HFFc6 (cell line): Measurements from ENCODE around the gene VSTM5. TPM values are rescaled to one million over a fixed set of nuclear protein-coding genes. Genes with fewer than 3 reads are reported as not detected.

Experiments
- DNase-seq: peaks from one replicate; pipeline ENCODE4 v3.0.0-alpha.2; 2018
- H3K27ac Mint-ChIP-seq: 2 replicates; pipeline ENCODE4 v1.8.0; 2020; ENCODE audit warnings: mild to moderate bottlenecking, mixed read lengths
- H3K27me3 Mint-ChIP-seq: 2 replicates; pipeline ENCODE4 v1.8.0; 2021; ENCODE audit warnings: mild to moderate bottlenecking, moderate library complexity, mixed read lengths; ENCODE audit not compliant: insufficient read depth
- H3K36me3 Mint-ChIP-seq: 2 replicates; pipeline ENCODE4 v1.8.0; 2021; ENCODE audit warnings: low read depth, mixed read lengths
- H3K4me1 Mint-ChIP-seq: 2 replicates; pipeline ENCODE4 v1.8.0; 2020; ENCODE audit warnings: low read depth, mixed read lengths
- H3K4me3 Mint-ChIP-seq: 2 replicates; pipeline ENCODE4 v1.8.0; 2020; ENCODE audit warnings: mild to moderate bottlenecking, moderate library complexity, mixed read lengths
- H3K9me3 Mint-ChIP-seq: 2 replicates; pipeline ENCODE4 v1.8.0; 2020; ENCODE audit warnings: mild to moderate bottlenecking, mixed read lengths
- CTCF ChIP-seq: fragments of 200-600 bp; sonication (generic); IDR thresholded peaks from 2 replicates; pipeline ENCODE4 v1.5.0; 2021; ENCODE audit warnings: antibody characterized with exemption, mild to moderate bottlenecking
- total RNA-seq, 6 experiments: library from RNA; stranded (reverse); fragmentation: NEBNext Ultra II Directional; extraction: Animal tissue kit (Norgen Biotek cat#: 25700); gene quantifications; 2 replicates in 1 of 6; 3 replicates in 5 of 6; pipeline ENCODE4 v1.2.3, GENCODE V29; 2021

VSTM5 gene
- total RNA-seq, 6 experiments from 2014 or later = 0.09 to 0.28 (median 0.20) TPM; not detected in 1

- Mint-ChIP-seq H3K36me3 (no peaks in the 10 kb centered on the region), H3K4me1 (peaks cover 5% of the 10 kb centered on the region; the same call in 1 of the 2 replicates), H3K27ac (no peak overlapping the region), H3K27me3 (peaks cover 3% of the 10 kb centered on the region), H3K4me3 (no peak overlapping the region), H3K9me3 (no peaks in the 10 kb centered on the region)
- TF ChIP-seq CTCF = no peak
- no peak for DNase-seq
Observed at GRCh38 chr11:93858121-93858775, 7.8 kb upstream of the VSTM5 start.

- DNase-seq = no peak
- H3K36me3 Mint-ChIP-seq = no peaks in the 10 kb centered on the region
- no peaks in the 10 kb centered on the region for H3K9me3 Mint-ChIP-seq
- peaks cover 5% of the 10 kb centered on the region; the same call in 1 of the 2 replicates for H3K4me1 Mint-ChIP-seq
- TF ChIP-seq CTCF = no peak
- peaks cover 7% of the 10 kb centered on the region for H3K27me3 Mint-ChIP-seq
- no peak overlapping the region for H3K4me3 Mint-ChIP-seq
- no peak overlapping the region for H3K27ac Mint-ChIP-seq
Observed at GRCh38 chr11:93857413-93858120, 7.1 kb upstream of the VSTM5 start.

- H3K9me3 Mint-ChIP-seq = no peaks in the 10 kb centered on the region
- peaks cover 14% of the 10 kb centered on the region for H3K4me1 Mint-ChIP-seq
- peaks cover 7% of the 10 kb centered on the region for H3K27me3 Mint-ChIP-seq
- no peak for TF ChIP-seq CTCF
- H3K27ac Mint-ChIP-seq = no peak overlapping the region
- H3K36me3 Mint-ChIP-seq = no peaks in the 10 kb centered on the region
- no peak overlapping the region for H3K4me3 Mint-ChIP-seq
- DNase-seq = no peak
Observed at GRCh38 chr11:93852242-93852641, 1.8 kb upstream of the VSTM5 start.

GRCh38 chr11:93849751-93850593 is 446 bp downstream of the VSTM5 start:
- no peaks in the 10 kb centered on the region for H3K9me3 Mint-ChIP-seq
- peaks cover 6% of the 10 kb centered on the region for H3K27me3 Mint-ChIP-seq
- DNase-seq = no peak
- TF ChIP-seq CTCF = no peak
- H3K27ac Mint-ChIP-seq = peak overlapping the region; percentile 36
- H3K36me3 Mint-ChIP-seq = no peaks in the 10 kb centered on the region
- H3K4me3 Mint-ChIP-seq = peak overlapping the region; percentile 55
- peaks cover 37% of the 10 kb centered on the region for H3K4me1 Mint-ChIP-seq

- Mint-ChIP-seq H3K4me3 (peak overlapping the region; percentile 55), H3K27ac (peak overlapping the region; percentile 36), H3K9me3 (no peaks in the 10 kb centered on the region), H3K27me3 (peaks cover 6% of the 10 kb centered on the region), H3K36me3 (no peaks in the 10 kb centered on the region), H3K4me1 (peaks cover 45% of the 10 kb centered on the region)
- no peak for TF ChIP-seq CTCF
- no peak for DNase-seq
Observed at GRCh38 chr11:93849201-93849600, 1.2 kb downstream of the VSTM5 start.
